SK-N-SH treated with all-trans-retinoic acid at 6 μM for 48 hours (cell line): ENCODE results near the gene ADGRV1.
"Not testable (repeated sequence)": the region's sequence is repeated elsewhere in the genome, so short reads cannot be mapped to it uniquely, and the experiment has no call there.

Experiments
- ATAC-seq: fragments of 200-7000 bp; cut with Tn5 transposase; 3 replicates; pipeline ENCODE4 v1.9.1; 2020; ENCODE audit warnings: mild to moderate bottlenecking, moderate library complexity
- ARNTL ChIP-seq: fragments of 450-650 bp; formaldehyde crosslinking; IDR thresholded peaks from 2 replicates; pipeline ENCODE4 v1.5.0; 2020; ENCODE audit warnings: low read depth, mild to moderate bottlenecking, moderate library complexity, borderline replicate concordance
- BACH2 ChIP-seq: fragments of 250-450 bp; sonication (Bioruptor Pico); IDR thresholded peaks from 2 replicates; pipeline ENCODE4 v1.9.0; 2021; ENCODE audit warnings: mild to moderate bottlenecking, borderline replicate concordance
- CSDC2 ChIP-seq: fragments of 250-450 bp; sonication (Bioruptor Pico); IDR thresholded peaks from 2 replicates; pipeline ENCODE4 v1.5.0; 2020; ENCODE audit warnings: mild to moderate bottlenecking, moderate library complexity
- ESRRG ChIP-seq: fragments of 250-450 bp; sonication (Bioruptor Pico); IDR thresholded peaks from 2 replicates; pipeline ENCODE4 v1.6.1; 2021; ENCODE audit warnings: mild to moderate bottlenecking
- GLIS3 ChIP-seq: fragments of 250-450 bp; sonication (Bioruptor Pico); IDR thresholded peaks from 2 replicates; pipeline ENCODE4 v1.5.0; 2020; ENCODE audit warnings: mild to moderate bottlenecking, moderate library complexity
- ISL1 ChIP-seq: fragments of 250-450 bp; sonication (Bioruptor Pico); IDR thresholded peaks from 2 replicates; pipeline ENCODE4 v2.1.2; 2022; ENCODE audit warnings: mild to moderate bottlenecking, moderate library complexity
- OSR1 ChIP-seq: fragments of 250-450 bp; sonication (Bioruptor Pico); IDR thresholded peaks from 2 replicates; pipeline ENCODE4 v1.8.0; 2022; ENCODE audit warnings: moderate library complexity, mild to moderate bottlenecking, inconsistent platforms
- RARB ChIP-seq: fragments of 250-450 bp; sonication (Bioruptor Pico); IDR thresholded peaks from 2 replicates; pipeline ENCODE4 v1.8.0; 2021; ENCODE audit warnings: mild to moderate bottlenecking, moderate library complexity
- SNAI2 ChIP-seq: fragments of 250-450 bp; sonication (Bioruptor Pico); IDR thresholded peaks from 2 replicates; pipeline ENCODE4 v1.5.0; 2020; ENCODE audit warnings: mild to moderate bottlenecking, moderate library complexity
- TCF4 ChIP-seq: fragments of 250-450 bp; sonication (Bioruptor Pico); IDR thresholded peaks from 2 replicates; pipeline ENCODE4 v1.8.0; 2021; ENCODE audit warnings: mild to moderate bottlenecking, moderate library complexity, borderline replicate concordance
- ZC3H10 ChIP-seq: fragments of 250-450 bp; sonication (Bioruptor Pico); IDR thresholded peaks from 2 replicates; pipeline ENCODE4 v1.5.1; 2021; ENCODE audit warnings: mild to moderate bottlenecking, moderate library complexity
- ZFP3 ChIP-seq: fragments of 250-450 bp; sonication (Bioruptor Pico); IDR thresholded peaks from 2 replicates; pipeline ENCODE4 v1.5.0; 2020; ENCODE audit warnings: mild to moderate bottlenecking, moderate library complexity
- ZFP30 ChIP-seq: fragments of 450-650 bp; formaldehyde crosslinking; IDR thresholded peaks from 2 replicates; pipeline ENCODE4 v1.5.0; 2022; ENCODE audit warnings: mild to moderate bottlenecking, moderate library complexity
- ZNF565 ChIP-seq: fragments of 450-650 bp; formaldehyde crosslinking; conservative IDR thresholded peaks from 2 replicates; pipeline ENCODE4 v1.5.0; 2020; ENCODE audit warnings: low read depth, mild to moderate bottlenecking, moderate library complexity
- ZNF70 ChIP-seq: fragments of 450-650 bp; formaldehyde crosslinking; IDR thresholded peaks from 2 replicates; pipeline ENCODE4 v1.5.0; 2020; ENCODE audit warnings: mild to moderate bottlenecking, moderate library complexity
- ZNF8 ChIP-seq: fragments of 450-650 bp; formaldehyde crosslinking; IDR thresholded peaks from 2 replicates; pipeline ENCODE4 v1.5.0; 2020; ENCODE audit warnings: mild to moderate bottlenecking, moderate library complexity
- TF ChIP-seq, protein P1 (sequence below): fragments of 250-450 bp; sonication (Bioruptor Pico); IDR thresholded peaks from 2 replicates; pipeline ENCODE4 v1.5.0; 2020; ENCODE audit warnings: mild to moderate bottlenecking, moderate library complexity
- TF ChIP-seq, protein P2 (sequence below): fragments of 250-450 bp; sonication (Bioruptor Pico); IDR thresholded peaks from 2 replicates; pipeline ENCODE4 v1.8.0; 2021; ENCODE audit warnings: low read depth, mild to moderate bottlenecking, moderate library complexity, borderline replicate concordance
- TF ChIP-seq, protein P3 (sequence below): fragments of 250-450 bp; sonication (Bioruptor Pico); IDR thresholded peaks from 2 replicates; pipeline ENCODE4 v1.5.1; 2020; ENCODE audit warnings: low read depth, mild to moderate bottlenecking, moderate library complexity
- TF ChIP-seq, protein P4 (sequence below): fragments of 250-450 bp; sonication (Bioruptor Pico); IDR thresholded peaks from 2 replicates; pipeline ENCODE4 v1.5.1; 2021; ENCODE audit warnings: mild to moderate bottlenecking, moderate library complexity

Gene ADGRV1

DNA sequence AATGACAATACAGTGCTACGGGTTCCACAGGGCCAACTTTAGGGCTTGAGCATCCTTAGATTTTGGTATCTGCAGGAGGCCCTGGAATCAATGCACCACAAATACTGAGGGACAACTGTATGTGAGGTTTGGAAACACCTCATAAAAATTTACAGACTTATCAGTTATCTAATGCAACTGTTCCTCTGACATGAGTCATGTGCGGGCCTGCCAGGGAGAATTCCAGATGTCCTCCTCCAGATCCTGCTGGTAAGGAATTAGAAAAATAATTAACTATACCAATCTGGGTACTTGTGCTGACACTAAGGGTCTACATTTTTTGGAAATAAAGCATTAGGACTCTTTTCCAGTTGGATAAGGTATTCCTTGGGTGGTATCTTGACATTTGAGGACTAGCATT, 491.2 kb downstream of the ADGRV1 start:
- peak; percentile 61 for ATAC-seq
- TF ChIP-seq TCF4, result peak; percentile 70
- TF ChIP-seq, protein P1, sequence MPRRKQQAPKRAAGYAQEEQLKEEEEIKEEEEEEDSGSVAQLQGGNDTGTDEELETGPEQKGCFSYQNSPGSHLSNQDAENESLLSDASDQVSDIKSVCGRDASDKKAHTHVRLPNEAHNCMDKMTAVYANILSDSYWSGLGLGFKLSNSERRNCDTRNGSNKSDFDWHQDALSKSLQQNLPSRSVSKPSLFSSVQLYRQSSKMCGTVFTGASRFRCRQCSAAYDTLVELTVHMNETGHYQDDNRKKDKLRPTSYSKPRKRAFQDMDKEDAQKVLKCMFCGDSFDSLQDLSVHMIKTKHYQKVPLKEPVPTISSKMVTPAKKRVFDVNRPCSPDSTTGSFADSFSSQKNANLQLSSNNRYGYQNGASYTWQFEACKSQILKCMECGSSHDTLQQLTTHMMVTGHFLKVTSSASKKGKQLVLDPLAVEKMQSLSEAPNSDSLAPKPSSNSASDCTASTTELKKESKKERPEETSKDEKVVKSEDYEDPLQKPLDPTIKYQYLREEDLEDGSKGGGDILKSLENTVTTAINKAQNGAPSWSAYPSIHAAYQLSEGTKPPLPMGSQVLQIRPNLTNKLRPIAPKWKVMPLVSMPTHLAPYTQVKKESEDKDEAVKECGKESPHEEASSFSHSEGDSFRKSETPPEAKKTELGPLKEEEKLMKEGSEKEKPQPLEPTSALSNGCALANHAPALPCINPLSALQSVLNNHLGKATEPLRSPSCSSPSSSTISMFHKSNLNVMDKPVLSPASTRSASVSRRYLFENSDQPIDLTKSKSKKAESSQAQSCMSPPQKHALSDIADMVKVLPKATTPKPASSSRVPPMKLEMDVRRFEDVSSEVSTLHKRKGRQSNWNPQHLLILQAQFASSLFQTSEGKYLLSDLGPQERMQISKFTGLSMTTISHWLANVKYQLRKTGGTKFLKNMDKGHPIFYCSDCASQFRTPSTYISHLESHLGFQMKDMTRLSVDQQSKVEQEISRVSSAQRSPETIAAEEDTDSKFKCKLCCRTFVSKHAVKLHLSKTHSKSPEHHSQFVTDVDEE (CRISPR knock-in tag), result peak; percentile 31; the same call in 1 of the 2 replicates
- TF ChIP-seq SNAI2 (CRISPR knock-in tag), result 0 out of 2 replicates have a peak, but pooled peaks have one; percentile 25
- TF ChIP-seq ARNTL (CRISPR knock-in tag), result no peak
- peak; percentile 18; the same call in 1 of the 2 replicates for TF ChIP-seq ISL1

DNA sequence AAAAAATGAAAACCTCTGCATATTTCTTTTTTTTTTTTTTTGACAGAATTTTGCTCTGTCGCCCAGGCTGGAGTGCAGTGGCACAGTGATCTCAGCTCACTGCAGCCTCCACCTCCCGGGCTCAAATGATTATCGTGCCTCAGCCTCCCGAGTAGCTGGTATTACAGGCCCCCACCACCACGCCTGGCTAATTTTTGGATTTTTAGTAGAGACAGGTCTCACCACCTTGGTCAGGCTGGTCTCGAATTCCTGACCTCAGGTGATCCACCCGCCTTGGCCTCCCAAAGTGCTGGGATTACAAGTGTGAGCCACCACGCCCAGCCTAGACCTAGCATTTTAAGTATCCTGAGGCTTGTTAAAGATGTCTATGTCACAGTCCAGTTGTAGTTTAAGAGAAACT, 493.8 kb downstream of the ADGRV1 start:
- not testable (repeated sequence) for ATAC-seq

DNA sequence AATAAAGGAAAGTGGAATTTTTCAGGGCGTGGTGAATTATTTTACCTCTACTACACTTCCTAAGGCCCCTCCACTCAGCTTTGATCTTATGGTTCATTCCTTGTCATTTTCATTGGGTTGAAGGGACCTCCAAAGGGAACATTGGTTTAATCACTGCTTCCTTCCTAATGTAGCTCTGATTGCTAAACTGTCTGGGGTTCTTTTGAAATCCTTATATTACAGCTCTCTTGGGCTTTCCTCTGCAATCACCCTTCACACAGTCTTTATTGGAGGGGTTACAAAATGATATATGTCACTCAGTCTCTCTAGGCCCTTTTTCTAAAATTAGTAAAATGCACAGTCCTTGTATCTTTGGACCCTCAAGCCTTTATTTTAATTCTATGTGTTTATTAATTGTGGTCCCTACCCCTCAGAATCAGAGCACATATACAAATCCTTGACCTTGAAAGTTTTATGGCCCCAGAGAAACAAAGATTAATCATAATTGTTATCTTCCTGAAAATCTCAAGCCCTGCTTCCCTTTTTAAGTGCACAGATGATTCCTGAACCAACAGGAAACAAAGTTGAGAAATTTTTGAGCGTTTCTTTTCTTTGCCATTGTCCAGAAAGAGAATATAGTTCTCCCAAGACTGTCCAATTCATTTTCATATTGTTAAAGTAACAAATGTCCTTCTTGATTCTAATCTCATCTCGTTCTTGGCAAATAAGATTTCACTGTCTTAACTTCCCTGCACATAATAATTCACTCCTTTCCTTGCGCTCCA, 494.6 kb downstream of the ADGRV1 start:
- TF ChIP-seq ZNF565 (no peak), TCF4 (no peak), ISL1 (no peak), CSDC2 (CRISPR knock-in tag) (no peak), ARNTL (CRISPR knock-in tag) (no peak), ZFP30 (no peak), GLIS3 (CRISPR knock-in tag) (no peak), RARB (CRISPR knock-in tag) (no peak), ZFP3 (CRISPR knock-in tag) (no peak), BACH2 (CRISPR knock-in tag) (no peak), ZNF70 (CRISPR knock-in tag) (no peak), ZC3H10 (CRISPR knock-in tag) (no peak), OSR1 (CRISPR knock-in tag) (no peak), ESRRG (CRISPR knock-in tag) (no peak), ZNF8 (CRISPR knock-in tag) (no peak)
- TF ChIP-seq, protein P2, sequence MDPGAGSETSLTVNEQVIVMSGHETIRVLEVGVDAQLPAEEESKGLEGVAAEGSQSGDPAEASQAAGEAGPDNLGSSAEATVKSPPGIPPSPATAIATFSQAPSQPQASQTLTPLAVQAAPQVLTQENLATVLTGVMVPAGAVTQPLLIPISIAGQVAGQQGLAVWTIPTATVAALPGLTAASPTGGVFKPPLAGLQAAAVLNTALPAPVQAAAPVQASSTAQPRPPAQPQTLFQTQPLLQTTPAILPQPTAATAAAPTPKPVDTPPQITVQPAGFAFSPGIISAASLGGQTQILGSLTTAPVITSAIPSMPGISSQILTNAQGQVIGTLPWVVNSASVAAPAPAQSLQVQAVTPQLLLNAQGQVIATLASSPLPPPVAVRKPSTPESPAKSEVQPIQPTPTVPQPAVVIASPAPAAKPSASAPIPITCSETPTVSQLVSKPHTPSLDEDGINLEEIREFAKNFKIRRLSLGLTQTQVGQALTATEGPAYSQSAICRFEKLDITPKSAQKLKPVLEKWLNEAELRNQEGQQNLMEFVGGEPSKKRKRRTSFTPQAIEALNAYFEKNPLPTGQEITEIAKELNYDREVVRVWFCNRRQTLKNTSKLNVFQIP, result no peak
- TF ChIP-seq, protein P1 (CRISPR knock-in tag), result no peak
- TF ChIP-seq, protein P3, sequence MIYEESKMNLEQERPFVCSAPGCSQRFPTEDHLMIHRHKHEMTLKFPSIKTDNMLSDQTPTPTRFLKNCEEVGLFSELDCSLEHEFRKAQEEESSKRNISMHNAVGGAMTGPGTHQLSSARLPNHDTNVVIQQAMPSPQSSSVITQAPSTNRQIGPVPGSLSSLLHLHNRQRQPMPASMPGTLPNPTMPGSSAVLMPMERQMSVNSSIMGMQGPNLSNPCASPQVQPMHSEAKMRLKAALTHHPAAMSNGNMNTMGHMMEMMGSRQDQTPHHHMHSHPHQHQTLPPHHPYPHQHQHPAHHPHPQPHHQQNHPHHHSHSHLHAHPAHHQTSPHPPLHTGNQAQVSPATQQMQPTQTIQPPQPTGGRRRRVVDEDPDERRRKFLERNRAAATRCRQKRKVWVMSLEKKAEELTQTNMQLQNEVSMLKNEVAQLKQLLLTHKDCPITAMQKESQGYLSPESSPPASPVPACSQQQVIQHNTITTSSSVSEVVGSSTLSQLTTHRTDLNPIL, result no peak
- TF ChIP-seq, protein P4, sequence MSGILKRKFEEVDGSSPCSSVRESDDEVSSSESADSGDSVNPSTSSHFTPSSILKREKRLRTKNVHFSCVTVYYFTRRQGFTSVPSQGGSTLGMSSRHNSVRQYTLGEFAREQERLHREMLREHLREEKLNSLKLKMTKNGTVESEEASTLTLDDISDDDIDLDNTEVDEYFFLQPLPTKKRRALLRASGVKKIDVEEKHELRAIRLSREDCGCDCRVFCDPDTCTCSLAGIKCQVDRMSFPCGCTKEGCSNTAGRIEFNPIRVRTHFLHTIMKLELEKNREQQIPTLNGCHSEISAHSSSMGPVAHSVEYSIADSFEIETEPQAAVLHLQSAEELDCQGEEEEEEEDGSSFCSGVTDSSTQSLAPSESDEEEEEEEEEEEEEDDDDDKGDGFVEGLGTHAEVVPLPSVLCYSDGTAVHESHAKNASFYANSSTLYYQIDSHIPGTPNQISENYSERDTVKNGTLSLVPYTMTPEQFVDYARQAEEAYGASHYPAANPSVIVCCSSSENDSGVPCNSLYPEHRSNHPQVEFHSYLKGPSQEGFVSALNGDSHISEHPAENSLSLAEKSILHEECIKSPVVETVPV (CRISPR knock-in tag), result no peak
- TF ChIP-seq, all 23 proteins: peak for 0
- no peak for ATAC-seq
